ENCODE data around the gene DNHD1.

DNA sequence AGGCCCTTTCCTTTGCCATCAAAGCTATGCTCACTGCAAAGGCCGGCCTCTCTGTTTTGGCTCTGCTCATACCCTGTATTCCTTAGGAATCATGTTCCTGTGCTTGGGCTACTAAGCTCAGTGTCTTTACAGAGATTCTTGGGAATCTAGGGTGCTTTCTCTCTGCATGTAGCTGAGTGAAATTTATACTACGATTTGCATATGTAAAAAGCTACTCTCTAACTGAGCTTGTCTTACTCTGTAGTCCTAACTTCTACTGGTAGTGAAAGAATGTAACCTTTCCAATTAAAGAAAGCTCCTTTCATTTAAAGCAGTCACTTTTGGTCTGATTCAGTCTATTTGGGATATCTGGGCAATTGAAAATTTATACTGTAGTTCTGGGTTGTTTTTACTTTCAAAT lies 32.2 kb downstream of the DNHD1 start:
- TF ChIP-seq, protein P1, sequence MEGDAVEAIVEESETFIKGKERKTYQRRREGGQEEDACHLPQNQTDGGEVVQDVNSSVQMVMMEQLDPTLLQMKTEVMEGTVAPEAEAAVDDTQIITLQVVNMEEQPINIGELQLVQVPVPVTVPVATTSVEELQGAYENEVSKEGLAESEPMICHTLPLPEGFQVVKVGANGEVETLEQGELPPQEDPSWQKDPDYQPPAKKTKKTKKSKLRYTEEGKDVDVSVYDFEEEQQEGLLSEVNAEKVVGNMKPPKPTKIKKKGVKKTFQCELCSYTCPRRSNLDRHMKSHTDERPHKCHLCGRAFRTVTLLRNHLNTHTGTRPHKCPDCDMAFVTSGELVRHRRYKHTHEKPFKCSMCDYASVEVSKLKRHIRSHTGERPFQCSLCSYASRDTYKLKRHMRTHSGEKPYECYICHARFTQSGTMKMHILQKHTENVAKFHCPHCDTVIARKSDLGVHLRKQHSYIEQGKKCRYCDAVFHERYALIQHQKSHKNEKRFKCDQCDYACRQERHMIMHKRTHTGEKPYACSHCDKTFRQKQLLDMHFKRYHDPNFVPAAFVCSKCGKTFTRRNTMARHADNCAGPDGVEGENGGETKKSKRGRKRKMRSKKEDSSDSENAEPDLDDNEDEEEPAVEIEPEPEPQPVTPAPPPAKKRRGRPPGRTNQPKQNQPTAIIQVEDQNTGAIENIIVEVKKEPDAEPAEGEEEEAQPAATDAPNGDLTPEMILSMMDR (IDR thresholded peaks at IDR 0.05; ENCODE audit: insufficient read depth, low read length, poor library complexity, severe bottlenecking) = no peak
- TF ChIP-seq EZH2phosphoT487 (conservative IDR thresholded peaks at IDR 0.05; ENCODE audit: low read length) = no peak

Data from SU-DHL-6 (cell line).